B cell (primary cell): ENCODE results near the gene CCDC160. TPM values are rescaled to one million over a fixed set of nuclear protein-coding genes. Genes with fewer than 3 reads are reported as not detected.
"Not testable (repeated sequence)": the region's sequence is repeated elsewhere in the genome, so short reads cannot be mapped to it uniquely, and the experiment has no call there.

Experiments used
- ATAC-seq: fragments of 200-7000 bp; cut with Tn5 transposase; one replicate; pipeline ENCODE4 v1.10.0; 2021; ENCODE audit warnings: low read depth, mild to moderate bottlenecking, moderate number of reproducible peaks, moderate library complexity
- CTCF ChIA-PET: fragments of 350-600 bp; sonication (Branson Sonifier 250); formaldehyde crosslinking; loops from one replicate; lab custom pipeline; 2021; ENCODE audit warnings: antibody characterized with exemption, inconsistent platforms; lab: Charles Lee
- POLR2A ChIA-PET: fragments of 350-600 bp; sonication (Branson Sonifier 250); formaldehyde crosslinking; loops from one replicate; lab custom pipeline; 2021; ENCODE audit warnings: antibody characterized with exemption; lab: Charles Lee
- DNase-seq: peaks from one replicate; pipeline ENCODE4 v3.0.0; 2013
- H2AFZ ChIP-seq: 2 replicates; pipeline ENCODE4 v1.6.1; 2012; ENCODE audit warnings: mild to moderate bottlenecking, low read depth, low read length; ENCODE audit not compliant: insufficient read depth, poor library complexity, severe bottlenecking
- H3K27ac ChIP-seq, 2 donors: 1 replicate in 1 of 2; 2 replicates in 1 of 2; pipeline ENCODE4 v1.5.1; 2012 to 2013; ENCODE audit warnings: low read length in 2 of 2, mild to moderate bottlenecking in 2 of 2, moderate library complexity in 1 of 2
- H3K27me3 ChIP-seq, 4 experiments: fragments of 200-600 bp in 1 of 4; sonication (generic) in 1 of 4; replicated peaks in 1 of 4; 1 replicate in 2 of 4; 2 replicates in 2 of 4; pipeline versions ENCODE4 v1.6.1 to v1.7.0; 2013 to 2016; ENCODE audit warnings: low read length in 3 of 4, mild to moderate bottlenecking in 2 of 4, mixed read lengths in 1 of 4, moderate library complexity in 1 of 4; ENCODE audit not compliant: insufficient read depth in 4 of 4, control insufficient read depth in 3 of 4; ENCODE audit errors: control extremely low read depth in 1 of 4
- H3K36me3 ChIP-seq, 2 experiments: replicated peaks in 1 of 2; 1 replicate in 1 of 2; 2 replicates in 1 of 2; pipeline versions ENCODE4 v1.6.1 to v1.7.1; 2013; ENCODE audit warnings: low read length in 1 of 2; ENCODE audit not compliant: insufficient read depth in 2 of 2, control insufficient read depth in 1 of 2; ENCODE audit errors: control extremely low read depth in 1 of 2, extremely low read depth in 1 of 2
- H3K4me1 ChIP-seq, 2 donors: fragments of 200-600 bp in 1 of 2; sonication (generic) in 1 of 2; 1 replicate in 1 of 2; 2 replicates in 1 of 2; pipeline versions ENCODE4 v1.5.1 to v1.6.1; 2013 to 2017; ENCODE audit warnings: low read length in 2 of 2; ENCODE audit not compliant: control insufficient read depth in 2 of 2, insufficient read depth in 2 of 2
- H3K4me2 ChIP-seq: replicated peaks from 2 replicates; pipeline ENCODE3; 2012; ENCODE audit warnings: mild to moderate bottlenecking, low read depth, low read length; ENCODE audit not compliant: poor library complexity, severe bottlenecking
- H3K4me3 ChIP-seq, 5 experiments: fragments of 200-600 bp in 1 of 5; sonication (generic) in 1 of 5; 1 replicate in 3 of 5; 2 replicates in 2 of 5; pipeline versions ENCODE4 v1.5.1 to v1.7.0; 2011 to 2016; ENCODE audit warnings: low read length in 4 of 5, mild to moderate bottlenecking in 4 of 5, low read depth in 2 of 5, control low read depth in 1 of 5, moderate library complexity in 1 of 5; ENCODE audit not compliant: insufficient read depth in 1 of 5; ENCODE audit errors: control extremely low read depth in 1 of 5, extremely low read depth in 1 of 5
- H3K79me2 ChIP-seq: fragments of 200-600 bp; sonication (generic); one replicate; pipeline ENCODE4 v1.6.0; 2016; ENCODE audit warnings: low read length; ENCODE audit not compliant: control insufficient read depth, insufficient read depth
- H3K9ac ChIP-seq: fragments of 200-600 bp; sonication (generic); 2 replicates; pipeline ENCODE4 v1.6.1; 2017; ENCODE audit warnings: mild to moderate bottlenecking, low read length, moderate library complexity
- H3K9me3 ChIP-seq, 3 donors: one replicate each; pipeline versions ENCODE4 v1.6.1 to v1.7.1; 2013; ENCODE audit warnings: low read length in 2 of 3; ENCODE audit not compliant: control insufficient read depth in 2 of 3, insufficient read depth in 1 of 3; ENCODE audit errors: control extremely low read depth in 1 of 3
- H4K20me1 ChIP-seq: 2 replicates; pipeline ENCODE4 v1.6.0; 2012; ENCODE audit warnings: mild to moderate bottlenecking, low read length; ENCODE audit not compliant: insufficient read depth, control insufficient read depth, poor library complexity, severe bottlenecking
- H3K27ac Mint-ChIP-seq: one replicate; pipeline ENCODE4 v1.8.0; 2021; ENCODE audit warnings: mixed read lengths
- H3K27me3 Mint-ChIP-seq: one replicate; pipeline ENCODE4 v1.8.0; 2021; ENCODE audit warnings: mixed read lengths
- H3K4me1 Mint-ChIP-seq: one replicate; pipeline ENCODE4 v1.8.0; 2021; ENCODE audit warnings: mixed read lengths
- H3K4me3 Mint-ChIP-seq: one replicate; pipeline ENCODE4 v1.8.0; 2021; ENCODE audit warnings: mixed read lengths
- H3K9me3 Mint-ChIP-seq: one replicate; pipeline ENCODE4 v1.8.0; 2022; ENCODE audit warnings: mixed read lengths; ENCODE audit not compliant: insufficient read depth
- EZH2 ChIP-seq: IDR thresholded peaks from 2 replicates; pipeline ENCODE4 v1.6.1; 2012; ENCODE audit warnings: borderline replicate concordance, low read depth, mild to moderate bottlenecking, moderate library complexity, low read length; ENCODE audit not compliant: insufficient read depth, poor library complexity, severe bottlenecking
- WGBS: methylation state at CpG from one replicate; pipeline ENCODE4 v1.1.5; 2013; ENCODE audit warnings: missing lambda C conversion rate; ENCODE audit not compliant: insufficient coverage; 5-methylcytosine and 5-hydroxymethylcytosine counted together
- intact Hi-C: fragments of 100-400 bp; cut with micrococcal nuclease; formaldehyde crosslinking; loops from one replicate; pipeline ENCODE4 v1.10.0; 2022
- polyA plus RNA-seq: library from polyadenylated mRNA; depleted of rRNA; stranded (reverse); fragments of >200 nt; gene quantifications from 2 replicates; pipeline ENCODE4 v1.2.3, GENCODE V29; 2012
- total RNA-seq, 2 donors: library from RNA; stranded (reverse); fragments of 120-200 nt in 1 of 2; gene quantifications; 1 replicate in 1 of 2; 2 replicates in 1 of 2; pipeline versions ENCODE4 v1.2.3 to v1.2.4, GENCODE V29; 2013 to 2022
- TF ChIP-seq, protein P1 (sequence below): fragments of 200-600 bp; IDR thresholded peaks from one replicate; pipeline ENCODE4 v1.8.0; 2022; ENCODE audit warnings: antibody characterized with exemption, mild to moderate bottlenecking

CCDC160 gene
- total and polyA plus RNA-seq, 2 donors (not counting 1 experiment from before 2014, with no cell fraction given) = not detected

- Mint-ChIP-seq H3K27me3 (peaks cover 23% of the 10 kb centered on the region), H3K4me1 (no peaks in the 10 kb centered on the region), H3K27ac (no peak overlapping the region), H3K4me3 (no peak overlapping the region), H3K9me3 (no peaks in the 10 kb centered on the region)
- H3K9me3 ChIP-seq = no peaks in the 10 kb centered on the region
- H3K27ac ChIP-seq = no peak overlapping the region
- ATAC-seq (no peak), DNase-seq (no peak)
- no CpG with 5 or more reads among the region's 4 CpGs for WGBS
- H3K27me3 ChIP-seq = peaks cover 0 to 16% (median 3%) of the 10 kb centered on the region in 4 experiments
- no peak overlapping the region for H3K9ac ChIP-seq
- H3K4me2 ChIP-seq = no peak overlapping the region
- H4K20me1 ChIP-seq = no peaks in the 10 kb centered on the region
- ChIA-PET POLR2A (no interaction called here), CTCF (no interaction called here)
- no peak overlapping the region for H3K4me3 ChIP-seq
- no peaks in the 10 kb centered on the region for H3K79me2 ChIP-seq
- H3K4me1 ChIP-seq = peaks cover 0 to 8% of the 10 kb centered on the region in 2 donors
- TF ChIP-seq EZH2 = no peak
- TF ChIP-seq, protein P1, sequence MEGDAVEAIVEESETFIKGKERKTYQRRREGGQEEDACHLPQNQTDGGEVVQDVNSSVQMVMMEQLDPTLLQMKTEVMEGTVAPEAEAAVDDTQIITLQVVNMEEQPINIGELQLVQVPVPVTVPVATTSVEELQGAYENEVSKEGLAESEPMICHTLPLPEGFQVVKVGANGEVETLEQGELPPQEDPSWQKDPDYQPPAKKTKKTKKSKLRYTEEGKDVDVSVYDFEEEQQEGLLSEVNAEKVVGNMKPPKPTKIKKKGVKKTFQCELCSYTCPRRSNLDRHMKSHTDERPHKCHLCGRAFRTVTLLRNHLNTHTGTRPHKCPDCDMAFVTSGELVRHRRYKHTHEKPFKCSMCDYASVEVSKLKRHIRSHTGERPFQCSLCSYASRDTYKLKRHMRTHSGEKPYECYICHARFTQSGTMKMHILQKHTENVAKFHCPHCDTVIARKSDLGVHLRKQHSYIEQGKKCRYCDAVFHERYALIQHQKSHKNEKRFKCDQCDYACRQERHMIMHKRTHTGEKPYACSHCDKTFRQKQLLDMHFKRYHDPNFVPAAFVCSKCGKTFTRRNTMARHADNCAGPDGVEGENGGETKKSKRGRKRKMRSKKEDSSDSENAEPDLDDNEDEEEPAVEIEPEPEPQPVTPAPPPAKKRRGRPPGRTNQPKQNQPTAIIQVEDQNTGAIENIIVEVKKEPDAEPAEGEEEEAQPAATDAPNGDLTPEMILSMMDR = no peak
- H2AFZ ChIP-seq = no peak overlapping the region
- intact Hi-C loops = no loop called here
- H3K36me3 ChIP-seq = no peaks in the 10 kb centered on the region
These were observed 1.7 kb upstream of the CCDC160 start for GRCh38 chrX:134235236-134235635.

DNA sequence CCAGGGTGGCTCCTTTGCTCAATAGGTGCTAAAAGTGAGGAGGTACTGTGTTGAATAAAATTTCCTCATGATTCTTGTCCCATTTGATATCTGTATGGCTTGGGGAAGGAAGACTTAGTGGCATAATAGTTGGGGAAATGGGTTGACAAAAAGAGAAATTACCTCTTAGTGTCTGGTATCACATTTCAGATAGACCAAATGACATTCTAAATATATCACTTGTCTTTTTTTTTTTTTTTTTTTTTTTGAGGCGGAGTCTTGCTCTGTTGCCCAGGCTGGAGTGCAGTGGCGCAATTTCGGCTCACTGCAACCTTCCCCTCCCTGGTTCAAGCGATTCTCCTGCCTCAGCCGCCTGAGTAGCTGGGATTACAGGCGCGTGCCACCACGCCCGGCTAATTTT, 1.2 kb downstream of the CCDC160 start:
- H3K4me2 ChIP-seq, intact Hi-C loops, H3K4me3 ChIP-seq, H3K9me3 ChIP-seq, H3K9me3 Mint-ChIP-seq, H3K36me3 ChIP-seq, H3K4me3 Mint-ChIP-seq, H2AFZ ChIP-seq, H3K79me2 ChIP-seq, H3K4me1 Mint-ChIP-seq, H3K27ac ChIP-seq, H4K20me1 ChIP-seq, ATAC-seq, CTCF ChIA-PET, H3K4me1 ChIP-seq, DNase-seq, H3K27ac Mint-ChIP-seq, POLR2A ChIA-PET, H3K9ac ChIP-seq: not testable (repeated sequence)
- peaks cover 22% of the 10 kb centered on the region for H3K27me3 Mint-ChIP-seq
- WGBS = no CpG with 5 or more reads among the region's 9 CpGs
- H3K27me3 ChIP-seq = peaks cover 0 to 16% (median 3%) of the 10 kb centered on the region in 4 experiments
